ENCODE measurements around the gene TNNI3.
"Not testable (repeated sequence)": the region's sequence is repeated elsewhere in the genome, so short reads cannot be mapped to it uniquely, and the experiment has no call there.

TNNI3 gene

DNA sequence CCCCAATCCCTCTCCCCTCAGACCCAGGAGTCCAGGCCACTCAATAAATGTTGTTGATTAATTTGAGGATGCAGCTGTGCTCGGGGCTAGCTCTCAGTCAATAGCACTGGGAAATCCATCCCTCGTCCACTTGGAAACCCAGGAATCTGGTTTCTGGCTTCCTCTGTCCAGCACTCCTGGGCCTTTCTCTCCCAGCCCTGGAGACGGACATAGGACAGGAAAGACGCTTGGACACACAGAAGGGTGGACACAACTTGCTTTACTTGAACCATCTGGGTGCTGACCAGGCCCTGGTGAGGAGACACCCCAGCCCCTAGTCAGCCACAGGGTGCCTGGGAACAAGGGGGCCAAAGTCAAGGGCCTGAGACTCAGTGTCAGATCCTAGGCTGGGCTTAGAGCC, 891 bp upstream of the TNNI3 start:
- TF ChIP-seq, protein P1, sequence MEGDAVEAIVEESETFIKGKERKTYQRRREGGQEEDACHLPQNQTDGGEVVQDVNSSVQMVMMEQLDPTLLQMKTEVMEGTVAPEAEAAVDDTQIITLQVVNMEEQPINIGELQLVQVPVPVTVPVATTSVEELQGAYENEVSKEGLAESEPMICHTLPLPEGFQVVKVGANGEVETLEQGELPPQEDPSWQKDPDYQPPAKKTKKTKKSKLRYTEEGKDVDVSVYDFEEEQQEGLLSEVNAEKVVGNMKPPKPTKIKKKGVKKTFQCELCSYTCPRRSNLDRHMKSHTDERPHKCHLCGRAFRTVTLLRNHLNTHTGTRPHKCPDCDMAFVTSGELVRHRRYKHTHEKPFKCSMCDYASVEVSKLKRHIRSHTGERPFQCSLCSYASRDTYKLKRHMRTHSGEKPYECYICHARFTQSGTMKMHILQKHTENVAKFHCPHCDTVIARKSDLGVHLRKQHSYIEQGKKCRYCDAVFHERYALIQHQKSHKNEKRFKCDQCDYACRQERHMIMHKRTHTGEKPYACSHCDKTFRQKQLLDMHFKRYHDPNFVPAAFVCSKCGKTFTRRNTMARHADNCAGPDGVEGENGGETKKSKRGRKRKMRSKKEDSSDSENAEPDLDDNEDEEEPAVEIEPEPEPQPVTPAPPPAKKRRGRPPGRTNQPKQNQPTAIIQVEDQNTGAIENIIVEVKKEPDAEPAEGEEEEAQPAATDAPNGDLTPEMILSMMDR (IDR thresholded peaks at IDR 0.05; ENCODE audit: control insufficient read depth, insufficient read depth, low read depth, low read length, missing control alignments) = no peak
- DNase-seq (ENCODE audit: low read depth) = no peak
- no peak overlapping the region for H3K4me3 ChIP-seq (ENCODE audit: control insufficient read depth, low read depth, low read length)

DNA sequence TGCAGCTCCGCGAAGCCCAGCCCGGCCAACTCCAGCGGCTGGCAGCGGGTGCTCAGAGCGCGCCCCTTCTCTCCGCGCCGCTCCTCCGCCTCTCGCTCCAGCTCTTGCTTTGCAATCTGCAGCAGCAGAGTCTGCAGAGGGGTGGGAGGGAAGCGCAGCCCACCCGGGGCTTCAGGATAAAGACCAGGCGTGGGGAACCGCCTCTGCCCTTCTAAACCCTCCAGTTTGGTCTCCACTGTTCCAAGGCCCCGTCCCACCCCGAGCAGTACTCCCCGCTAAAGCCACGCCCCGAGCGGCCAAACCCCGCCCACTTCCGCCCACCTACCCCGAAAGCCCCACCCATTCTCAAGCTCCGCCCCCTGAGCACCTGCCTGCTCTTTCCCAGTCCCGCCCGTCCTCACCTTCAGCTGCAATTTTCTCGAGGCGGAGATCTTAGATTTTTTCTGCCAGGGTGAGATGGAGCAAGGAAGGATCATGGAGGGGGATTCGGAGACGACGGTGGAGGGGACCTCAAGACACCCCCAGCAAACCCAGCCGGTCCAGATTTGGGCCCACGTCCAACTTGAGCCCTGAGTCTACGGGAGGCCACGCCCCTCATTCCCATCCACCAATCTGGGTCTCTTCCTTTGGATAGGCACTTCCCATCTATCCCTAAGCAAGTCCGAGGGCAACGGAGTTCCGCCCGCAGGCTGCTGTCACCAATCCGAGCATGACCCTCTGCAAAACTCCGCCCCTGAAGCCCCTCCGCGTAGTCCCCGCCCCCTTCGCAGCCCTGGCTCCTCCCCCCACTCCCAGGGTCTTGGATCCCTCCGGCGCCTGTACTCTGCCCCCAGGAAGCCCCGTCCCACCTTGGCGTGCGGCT, 1.1 kb downstream of the TNNI3 start:
- DNase-seq (ENCODE audit: low read depth) = no peak
- TF ChIP-seq, protein P1 (IDR thresholded peaks at IDR 0.05; ENCODE audit: control insufficient read depth, insufficient read depth, low read depth, low read length, missing control alignments) = no peak
- H3K4me3 ChIP-seq (ENCODE audit: control insufficient read depth, low read depth, low read length) = no peak overlapping the region

DNA sequence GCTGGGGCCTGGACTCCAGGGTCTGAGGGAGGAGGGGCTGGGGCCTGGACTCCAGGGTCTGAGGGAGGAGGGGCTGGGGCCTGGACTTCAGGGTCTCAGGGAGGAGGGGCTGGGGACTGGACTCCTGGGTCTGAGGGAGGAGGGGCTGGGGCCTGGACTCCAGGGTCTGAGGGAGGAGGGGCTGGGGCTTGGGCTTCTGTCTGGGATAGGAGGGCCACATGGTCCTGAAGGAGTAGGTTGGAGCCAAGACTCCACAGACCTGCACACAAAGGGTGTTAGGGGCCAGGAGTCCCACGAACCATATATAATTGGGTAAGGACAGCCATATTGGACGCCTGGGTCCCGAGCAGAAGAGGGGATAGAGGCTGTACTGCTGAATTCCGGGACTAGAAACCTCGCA, 1.7 kb downstream of the TNNI3 start:
- not testable (repeated sequence) for H3K4me3 ChIP-seq (ENCODE audit: control insufficient read depth, low read depth, low read length); DNase-seq (ENCODE audit: low read depth)

DNA sequence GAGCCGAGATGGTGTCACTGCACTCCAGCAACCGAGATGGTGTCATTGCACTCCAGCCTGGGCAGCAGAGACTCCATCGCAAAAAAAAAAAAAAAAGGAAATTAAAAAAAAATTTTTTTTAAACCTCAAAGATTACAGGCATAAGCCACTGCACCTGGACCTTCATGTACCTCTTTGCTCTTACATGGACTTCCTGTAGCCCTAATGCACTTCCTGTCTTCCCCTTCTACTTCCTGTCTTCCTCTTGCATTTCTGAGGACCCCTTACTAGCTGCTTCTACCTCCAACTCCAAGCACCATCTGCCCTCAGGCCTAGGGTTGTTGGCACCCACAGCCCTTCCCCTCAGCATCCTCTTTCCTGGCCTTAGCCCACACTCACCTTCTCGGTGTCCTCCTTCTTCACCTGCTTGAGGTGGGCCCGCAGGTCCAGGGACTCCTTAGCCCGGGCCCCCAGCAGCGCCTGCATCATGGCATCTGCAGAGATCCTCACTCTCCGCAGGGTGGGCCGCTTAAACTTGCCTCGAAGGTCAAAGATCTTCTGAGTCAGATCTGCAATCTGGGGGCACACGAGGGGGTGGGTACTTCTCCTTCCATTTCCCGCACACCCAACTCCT, 3.8 kb downstream of the TNNI3 start:
- H3K4me3 ChIP-seq (ENCODE audit: control insufficient read depth, low read depth, low read length) = no peak overlapping the region
- DNase-seq (ENCODE audit: low read depth) = no peak
- TF ChIP-seq, protein P1 (IDR thresholded peaks at IDR 0.05; ENCODE audit: control insufficient read depth, insufficient read depth, low read depth, low read length, missing control alignments) = no peak

DNA sequence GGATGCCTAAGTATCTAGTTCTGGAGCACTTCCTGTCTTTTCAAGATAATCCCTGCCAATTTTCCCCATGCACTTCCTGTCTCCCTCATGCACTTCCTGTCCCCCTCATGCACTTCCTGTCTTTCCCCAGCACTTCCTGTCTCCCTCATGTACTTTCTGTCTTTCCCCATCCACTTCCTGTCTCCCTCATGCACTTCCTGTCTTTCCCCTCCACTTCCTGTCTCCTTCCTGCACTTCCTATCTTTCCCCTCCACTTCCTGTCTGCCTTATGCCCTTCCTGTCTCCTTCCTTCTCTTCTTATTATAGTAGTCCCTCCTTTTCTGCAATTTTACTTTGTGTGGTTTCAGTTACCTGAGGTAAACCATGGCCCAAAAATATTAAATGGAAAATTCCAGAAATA, 5.5 kb downstream of the TNNI3 start:
- no peak for DNase-seq (ENCODE audit: low read depth)
- H3K4me3 ChIP-seq (ENCODE audit: control insufficient read depth, low read depth, low read length) = no peak overlapping the region
- TF ChIP-seq, protein P1 (IDR thresholded peaks at IDR 0.05; ENCODE audit: control insufficient read depth, insufficient read depth, low read depth, low read length, missing control alignments) = no peak

DNA sequence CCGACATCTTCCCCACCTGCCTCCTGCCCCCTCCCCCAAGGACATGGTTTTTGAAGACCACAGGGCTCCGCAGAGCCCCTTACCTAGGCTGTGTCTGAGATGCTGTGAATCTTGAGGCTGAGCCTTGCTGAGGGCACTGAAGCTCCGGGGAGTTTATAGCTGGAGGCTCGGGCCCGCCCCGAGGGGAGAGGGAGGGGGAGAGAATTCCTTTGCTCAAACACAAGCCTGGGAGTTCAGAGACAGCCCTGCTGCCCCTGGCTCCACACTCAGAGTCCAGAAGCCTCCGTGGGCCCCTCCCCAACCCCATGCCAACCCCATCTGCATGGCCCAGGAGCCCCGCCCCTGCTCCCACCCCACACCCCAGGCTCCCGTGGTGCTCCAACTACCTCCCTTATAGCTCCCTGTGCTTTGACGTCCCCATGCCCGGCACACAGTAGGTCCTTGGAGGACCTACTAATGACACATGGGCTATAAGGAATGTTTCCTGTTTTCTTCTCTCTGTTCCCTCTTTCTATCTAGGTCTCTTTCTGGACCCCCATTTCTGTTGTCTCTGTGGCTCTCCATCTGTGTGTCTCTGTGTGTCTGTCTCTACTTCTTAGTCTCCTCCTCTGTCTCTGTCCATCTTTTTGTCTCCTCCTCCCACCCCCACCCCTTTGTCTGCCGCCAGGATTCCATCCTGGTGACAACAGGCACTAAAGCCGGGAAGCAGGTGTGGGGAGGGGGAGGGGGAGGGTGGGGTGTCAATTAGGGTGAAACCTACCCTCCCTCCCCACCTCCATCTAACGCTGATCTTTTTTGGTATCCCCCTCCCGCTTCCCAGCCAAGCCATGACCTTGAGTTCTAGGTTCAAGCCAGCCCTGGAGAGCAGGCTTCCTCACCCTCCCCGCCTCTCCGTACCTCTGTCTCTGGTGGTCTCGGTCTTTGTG, 8.2 kb downstream of the TNNI3 start, which contains the start of gene TNNT1:
Gene TNNT1, minus strand, starts transcription at position 129 of the 926 bp plus-strand sequence. CDS start 2,049 bp downstream, outside the sequence.
- TF ChIP-seq, protein P1 (IDR thresholded peaks at IDR 0.05; ENCODE audit: control insufficient read depth, insufficient read depth, low read depth, low read length, missing control alignments) = no peak
- no peak within 1 kb of the TSS for H3K4me3 ChIP-seq (ENCODE audit: control insufficient read depth, low read depth, low read length)
- DNase-seq (ENCODE audit: low read depth) = no peak
